DND-41 (cell line): ENCODE results near the gene INAFM2.

Source experiments
- CTCF ChIP-seq: IDR thresholded peaks from 2 replicates; pipeline ENCODE4 v1.5.1; 2012; ENCODE audit warnings: borderline replicate concordance, low read length, moderate library complexity, mild to moderate bottlenecking; ENCODE audit not compliant: poor library complexity, severe bottlenecking; ENCODE audit errors: extremely low read depth
- EZH2 ChIP-seq: IDR thresholded peaks from 3 replicates; pipeline ENCODE4 v1.6.1; 2012; ENCODE audit warnings: borderline replicate concordance, low read depth, mild to moderate bottlenecking, moderate library complexity, low read length, inconsistent platforms; ENCODE audit not compliant: severe bottlenecking

GRCh38 chr15:40281057-40281800, 42.3 kb upstream of the INAFM2 start:
- TF ChIP-seq CTCF (no peak), EZH2 (no peak)
